ENCODE measurements around the gene IRF1.

The IRF1 gene

GRCh38 chr5:132500244-132500930 is 9.8 kb upstream of the IRF1 start:
- DNase-seq, result no peak

- no peak for DNase-seq
These were observed 9.1 kb upstream of the IRF1 start for GRCh38 chr5:132499440-132500243.

- DNase-seq, result no peak
These were observed 8.2 kb upstream of the IRF1 start for GRCh38 chr5:132498686-132499271.

GRCh38 chr5:132498152-132498551 is 7.6 kb upstream of the IRF1 start:
- DNase-seq, result no peak

GRCh38 chr5:132497488-132497997 is 7.0 kb upstream of the IRF1 start:
- DNase-seq, result no peak

- DNase-seq, result peak; percentile 51
These were observed 6.3 kb upstream of the IRF1 start for GRCh38 chr5:132496631-132497487.

- peak; percentile 90 for DNase-seq
These were observed 5.6 kb upstream of the IRF1 start for GRCh38 chr5:132496191-132496630.

GRCh38 chr5:132495667-132496190 is 5.2 kb upstream of the IRF1 start:
- DNase-seq, result peak; percentile 82

GRCh38 chr5:132493821-132494220 is 3.2 kb upstream of the IRF1 start:
- DNase-seq, result no peak

- DNase-seq, result no peak
These were observed 2.7 kb upstream of the IRF1 start for GRCh38 chr5:132493241-132493640.

GRCh38 chr5:132492386-132493125 is 2.0 kb upstream of the IRF1 start:
- DNase-seq, result no peak

- no peak for DNase-seq
These were observed 1.1 kb upstream of the IRF1 start for GRCh38 chr5:132491368-132492364.

GRCh38 chr5:132489871-132490483 is 596 bp downstream of the IRF1 start:
- DNase-seq, result peak; percentile 53

- no peak for DNase-seq
These were observed 1.4 kb downstream of the IRF1 start for GRCh38 chr5:132489051-132489770.

- no peak for DNase-seq
These were observed 2.0 kb downstream of the IRF1 start for GRCh38 chr5:132488590-132488989.

- DNase-seq, result no peak
These were observed 2.6 kb downstream of the IRF1 start for GRCh38 chr5:132487841-132488555.

GRCh38 chr5:132487095-132487428 is 3.5 kb downstream of the IRF1 start:
- DNase-seq, result no peak

- DNase-seq, result no peak
These were observed 4.1 kb downstream of the IRF1 start for GRCh38 chr5:132486318-132487094.

Data from stimulated activated CD4-positive, alpha-beta T cell treated with anti-CD3 and anti-CD28 coated beads, Interleukin-1b, Interleukin-23, amount 100 ng/mL, for 48 hours (primary cell).